ENCODE results near the gene FHOD3. TPM values are rescaled to one million over a fixed set of nuclear protein-coding genes. Genes with fewer than 3 reads are reported as not detected.

FHOD3 gene
- total RNA-seq, 1 donor from 2014 or later, result 346 TPM

DNA sequence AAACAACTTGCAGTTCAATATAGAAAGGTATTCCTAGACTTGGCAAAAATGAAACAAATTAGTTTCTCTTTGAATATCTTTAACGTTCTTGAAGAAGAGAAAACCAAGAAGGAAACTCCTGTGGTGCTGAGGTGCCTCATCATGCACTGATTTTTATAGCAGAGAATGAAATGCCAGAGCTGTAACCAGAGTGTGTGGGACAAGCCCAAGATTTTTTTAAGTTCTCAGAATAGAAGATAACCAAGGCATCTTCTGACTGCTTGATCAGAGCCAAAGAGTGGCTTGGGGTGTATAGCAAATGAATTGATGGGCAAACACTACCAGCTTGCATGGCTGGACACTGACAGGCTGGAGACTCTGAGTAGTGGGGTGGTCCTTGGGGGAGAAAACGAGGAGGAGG is 7.9 kb downstream of the FHOD3 start:
- no peaks in the 10 kb centered on the region for H3K36me3 ChIP-seq
- H3K27ac ChIP-seq (replicated peaks), result peak overlapping the region; percentile 18
- no peaks in the 10 kb centered on the region for H3K9me3 ChIP-seq (replicated peaks)
- no peak for DNase-seq
- no peak overlapping the region for H3K4me3 ChIP-seq
- H3K4me1 ChIP-seq, result peaks cover 98% of the 10 kb centered on the region
- H3K27me3 ChIP-seq (ENCODE audit: low read depth), result peaks cover 30% of the 10 kb centered on the region
- TF ChIP-seq, protein P1, sequence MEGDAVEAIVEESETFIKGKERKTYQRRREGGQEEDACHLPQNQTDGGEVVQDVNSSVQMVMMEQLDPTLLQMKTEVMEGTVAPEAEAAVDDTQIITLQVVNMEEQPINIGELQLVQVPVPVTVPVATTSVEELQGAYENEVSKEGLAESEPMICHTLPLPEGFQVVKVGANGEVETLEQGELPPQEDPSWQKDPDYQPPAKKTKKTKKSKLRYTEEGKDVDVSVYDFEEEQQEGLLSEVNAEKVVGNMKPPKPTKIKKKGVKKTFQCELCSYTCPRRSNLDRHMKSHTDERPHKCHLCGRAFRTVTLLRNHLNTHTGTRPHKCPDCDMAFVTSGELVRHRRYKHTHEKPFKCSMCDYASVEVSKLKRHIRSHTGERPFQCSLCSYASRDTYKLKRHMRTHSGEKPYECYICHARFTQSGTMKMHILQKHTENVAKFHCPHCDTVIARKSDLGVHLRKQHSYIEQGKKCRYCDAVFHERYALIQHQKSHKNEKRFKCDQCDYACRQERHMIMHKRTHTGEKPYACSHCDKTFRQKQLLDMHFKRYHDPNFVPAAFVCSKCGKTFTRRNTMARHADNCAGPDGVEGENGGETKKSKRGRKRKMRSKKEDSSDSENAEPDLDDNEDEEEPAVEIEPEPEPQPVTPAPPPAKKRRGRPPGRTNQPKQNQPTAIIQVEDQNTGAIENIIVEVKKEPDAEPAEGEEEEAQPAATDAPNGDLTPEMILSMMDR (IDR thresholded peaks at IDR 0.05; ENCODE audit: borderline replicate concordance), result no peak
- intact Hi-C loops (cut with micrococcal nuclease), result no loop called here

DNA sequence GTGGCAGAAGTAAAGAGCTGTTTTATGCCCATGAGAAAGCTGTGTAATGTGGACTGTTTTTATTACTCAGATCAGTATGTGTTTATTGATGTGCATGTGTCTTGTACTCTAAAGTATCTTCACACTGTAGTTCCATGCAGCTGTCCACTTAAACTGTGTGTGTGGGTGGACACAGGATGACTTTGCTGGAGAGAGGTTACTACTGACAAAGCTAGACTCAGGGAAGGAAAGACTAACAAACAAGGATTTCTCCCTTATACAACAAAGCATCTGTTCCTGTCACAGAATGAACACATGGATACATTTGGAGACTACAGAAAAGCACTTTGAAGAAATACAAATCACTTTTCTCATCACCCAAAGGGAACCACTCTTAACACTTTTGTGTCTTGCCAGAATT is 10.0 kb downstream of the FHOD3 start:
- Histone ChIP-seq H3K27me3 (ENCODE audit: low read depth) (peaks cover 30% of the 10 kb centered on the region), H3K4me3 (no peak overlapping the region), H3K36me3 (no peaks in the 10 kb centered on the region), H3K4me1 (peaks cover 98% of the 10 kb centered on the region), H3K27ac (replicated peaks) (no peak overlapping the region), H3K9me3 (replicated peaks) (no peaks in the 10 kb centered on the region)
- TF ChIP-seq, protein P1 (IDR thresholded peaks at IDR 0.05; ENCODE audit: borderline replicate concordance), result no peak
- intact Hi-C loops (cut with micrococcal nuclease), result no loop called here
- no peak for DNase-seq

DNA sequence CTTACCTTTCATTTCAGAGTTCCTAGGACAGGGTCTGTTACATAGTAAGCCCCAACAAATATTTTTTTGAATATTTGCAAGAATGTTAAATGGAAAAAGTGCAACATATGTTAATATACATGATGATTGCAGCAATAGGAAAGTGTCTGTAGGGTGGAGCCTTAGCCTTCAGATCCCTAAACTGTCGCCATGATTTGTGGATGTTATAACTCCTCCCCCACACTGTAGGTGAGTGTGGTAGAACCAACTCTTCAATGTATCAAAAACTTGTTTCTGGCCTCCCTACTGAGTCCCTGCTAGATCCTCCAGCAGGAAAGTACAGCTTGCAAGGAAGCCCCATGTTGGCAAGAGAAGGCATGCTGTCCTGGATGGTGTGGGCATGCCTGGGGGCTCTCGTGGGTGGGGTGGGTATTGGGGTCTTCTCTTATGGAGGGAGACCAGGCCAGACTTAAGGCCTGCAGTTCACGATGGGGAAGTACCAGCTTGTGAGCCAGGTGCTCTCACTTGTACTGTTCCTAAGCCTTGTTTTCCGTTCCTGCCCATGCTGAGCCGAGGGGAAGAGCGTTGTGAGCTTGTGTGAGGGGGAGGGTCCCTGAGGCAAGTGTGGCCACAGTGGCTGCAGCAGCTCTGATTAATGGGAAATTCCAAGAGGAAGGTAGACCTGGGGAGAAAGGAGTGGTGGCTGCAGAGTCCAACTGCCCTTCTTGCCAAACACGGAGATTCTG is 11.4 kb downstream of the FHOD3 start:
- TF ChIP-seq, protein P1 (IDR thresholded peaks at IDR 0.05; ENCODE audit: borderline replicate concordance), result no peak
- Histone ChIP-seq H3K4me1 (peaks cover 98% of the 10 kb centered on the region), H3K4me3 (peak overlapping the region; percentile 20), H3K27ac (replicated peaks) (peak overlapping the region; percentile 60), H3K27me3 (ENCODE audit: low read depth) (peaks cover 26% of the 10 kb centered on the region), H3K36me3 (no peaks in the 10 kb centered on the region), H3K9me3 (replicated peaks) (no peaks in the 10 kb centered on the region)
- intact Hi-C loops (cut with micrococcal nuclease), result no loop called here
- DNase-seq, result no peak

DNA sequence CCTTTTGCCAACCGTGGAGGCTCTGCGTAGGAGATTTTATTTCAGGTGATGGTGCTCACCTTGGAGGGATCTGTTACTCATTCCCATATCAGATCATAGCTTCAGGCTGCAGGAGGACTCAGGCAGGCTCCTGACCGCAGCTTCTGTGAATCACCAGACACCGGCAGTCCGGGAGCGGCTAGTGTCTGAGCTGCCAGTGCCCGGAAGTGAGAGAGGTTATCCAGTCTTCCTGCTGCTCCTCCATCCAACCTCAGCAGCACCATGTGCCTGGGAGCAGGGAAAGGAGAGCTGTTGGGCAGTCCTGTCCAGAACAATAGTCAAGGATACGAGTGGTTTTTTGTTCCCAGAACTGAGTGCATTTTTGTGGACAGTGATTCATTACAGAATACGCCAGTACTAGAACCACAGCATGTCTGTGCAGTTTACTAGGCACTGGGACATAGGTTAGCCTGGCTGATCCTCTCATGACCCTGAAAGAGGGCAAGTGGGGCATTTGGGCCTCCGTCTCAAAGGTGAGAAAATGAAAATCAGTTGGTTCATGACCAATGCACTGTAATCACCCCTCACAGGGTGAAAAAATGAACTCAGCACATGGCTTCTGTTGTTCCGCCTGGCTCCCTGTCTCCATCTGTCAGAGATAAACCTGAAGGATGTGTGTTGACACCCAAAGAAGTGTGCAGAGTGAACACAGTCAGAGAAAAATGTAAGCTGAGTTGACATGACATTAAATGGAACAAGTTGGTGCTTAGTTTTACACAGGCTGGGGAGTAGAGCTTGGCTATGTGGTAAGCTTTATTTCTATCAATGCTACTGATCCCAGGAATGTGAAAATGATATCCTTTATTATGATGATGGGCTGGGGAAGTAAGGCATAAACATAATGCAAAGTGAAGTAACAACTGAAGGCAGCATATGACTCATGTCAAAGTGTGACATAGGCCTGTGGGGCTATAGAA is 12.2 kb downstream of the FHOD3 start:
- Histone ChIP-seq H3K27me3 (ENCODE audit: low read depth) (peaks cover 26% of the 10 kb centered on the region), H3K4me3 (peak overlapping the region; percentile 20), H3K4me1 (peaks cover 98% of the 10 kb centered on the region), H3K9me3 (replicated peaks) (no peaks in the 10 kb centered on the region), H3K36me3 (no peaks in the 10 kb centered on the region), H3K27ac (replicated peaks) (peak overlapping the region; percentile 60)
- no peak for DNase-seq
- TF ChIP-seq, protein P1 (IDR thresholded peaks at IDR 0.05; ENCODE audit: borderline replicate concordance), result no peak
- intact Hi-C loops (cut with micrococcal nuclease), result no loop called here

DNA sequence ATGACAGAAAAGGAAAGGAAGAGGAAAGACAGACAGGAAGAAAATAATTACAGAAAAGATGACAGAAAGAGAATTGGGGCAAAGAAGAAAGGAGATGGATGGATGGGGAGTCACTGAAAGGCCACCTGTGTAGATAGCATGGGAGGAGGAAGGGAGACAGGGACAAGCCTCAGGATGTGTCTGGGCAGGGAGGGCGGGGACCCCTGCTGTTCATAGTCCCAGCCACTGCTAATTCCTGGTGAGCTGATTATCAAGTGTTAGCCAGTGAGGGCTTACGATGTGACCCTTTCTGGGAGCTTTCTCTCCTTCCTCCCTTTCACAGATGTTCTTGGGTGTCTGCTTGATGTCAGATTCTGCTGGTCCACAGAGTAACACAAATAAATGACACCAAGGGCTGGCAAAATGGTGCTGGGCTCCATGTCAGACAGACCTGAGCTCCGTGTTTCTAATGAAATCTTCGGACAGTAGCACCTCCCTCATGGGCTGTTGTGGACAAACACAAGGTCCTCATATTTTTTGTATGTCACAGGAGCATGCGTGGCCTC is 13.6 kb downstream of the FHOD3 start:
- Histone ChIP-seq H3K36me3 (no peaks in the 10 kb centered on the region), H3K27ac (replicated peaks) (no peak overlapping the region), H3K4me1 (peaks cover 98% of the 10 kb centered on the region), H3K4me3 (no peak overlapping the region), H3K9me3 (replicated peaks) (no peaks in the 10 kb centered on the region), H3K27me3 (ENCODE audit: low read depth) (peaks cover 23% of the 10 kb centered on the region)
- TF ChIP-seq, protein P1 (IDR thresholded peaks at IDR 0.05; ENCODE audit: borderline replicate concordance), result no peak
- intact Hi-C loops (cut with micrococcal nuclease), result no loop called here
- DNase-seq, result no peak

All from left ventricle myocardium inferior (tissue), 1 donor.